Adrenal gland (tissue), 12 donors: ENCODE results near the gene ALKBH8. TPM values are rescaled to one million over a fixed set of nuclear protein-coding genes. Genes with fewer than 3 reads are reported as not detected.
"Not testable (repeated sequence)": the region's sequence is repeated elsewhere in the genome, so short reads cannot be mapped to it uniquely, and the experiment has no call there.

Experiments
- DNase-seq, 7 donors: peaks; one replicate each; pipeline ENCODE4 v3.0.0-alpha.2; 2019 to 2020
- H3K27ac ChIP-seq, 5 donors: fragments of 200-600 bp; sonication (generic) in 4 of 5; 1 replicate in 3 of 5; 2 replicates in 2 of 5; pipeline versions ENCODE4 v1.5.1 to v1.8.0; 2016 to 2020; ENCODE audit warnings: mild to moderate bottlenecking in 1 of 5
- H3K27me3 ChIP-seq: fragments of 200-600 bp; 2 replicates; pipeline ENCODE4 v1.8.0; 2021
- H3K36me3 ChIP-seq, 2 donors: fragments of 200-600 bp; replicated peaks in 1 of 2; 1 replicate in 1 of 2; 2 replicates in 1 of 2; pipeline versions ENCODE4 v1.5.1 to v1.8.0; 2018 to 2022
- H3K4me1 ChIP-seq, 2 donors: fragments of 200-600 bp; replicated peaks in 1 of 2; 1 replicate in 1 of 2; 2 replicates in 1 of 2; pipeline versions ENCODE4 v1.5.1 to v1.8.0; 2018 to 2021
- H3K4me3 ChIP-seq, 4 donors: fragments of 200-600 bp; sonication (generic) in 3 of 4; one replicate each; pipeline ENCODE4 v1.5.1; 2016 to 2018
- H3K9me3 ChIP-seq, 3 donors: fragments of 200-600 bp; sonication (generic) in 1 of 3; replicated peaks in 1 of 3; 1 replicate in 2 of 3; 2 replicates in 1 of 3; pipeline versions ENCODE4 v1.5.1 to v1.8.0; 2016 to 2021
- CTCF ChIP-seq, 6 experiments: fragments of 450-650 bp in 4 of 6; fragments of 200-600 bp in 2 of 6; sonication (generic) in 1 of 6; IDR thresholded peaks; 1 replicate in 5 of 6; 2 replicates in 1 of 6; pipeline versions ENCODE4 v1.5.1 to v1.8.0; 2016 to 2021; ENCODE audit warnings: antibody characterized with exemption in 6 of 6, mild to moderate bottlenecking in 2 of 6, moderate library complexity in 1 of 6
- POLR2A ChIP-seq, 2 donors: fragments of 450-650 bp; IDR thresholded peaks; one replicate each; pipeline ENCODE4 v1.6.1; 2017; ENCODE audit warnings: antibody characterized with exemption in 2 of 2, mild to moderate bottlenecking in 2 of 2, moderate library complexity in 1 of 2
- WGBS, 4 donors: extraction: QIAGEN DNeasy Blood & Tissue Kit in 2 of 4; methylation state at CpG; one replicate each; pipeline versions ENCODE4 v1.1.5 to v1.1.7; 2013 to 2017; 5-methylcytosine and 5-hydroxymethylcytosine counted together
- intact Hi-C, 2 donors: fragments of 100-400 bp; cut with DNase I; formaldehyde crosslinking; loops; one replicate each; pipeline versions ENCODE4 v1.14.1 to v1.15.0; 2022 to 2023
- polyA plus RNA-seq, 3 donors: library from polyadenylated mRNA; stranded (reverse); fragments of 200-250 nt in 2 of 3; fragments of 350-450 nt in 1 of 3; fragmentation: Illumina TruSeq in 1 of 3; extraction: RNeasy Lipid Tissue Mini Kit (QIAGEN cat#74804) in 1 of 3; gene quantifications; one replicate each; pipeline ENCODE4 v1.2.3, GENCODE V29; 2013 to 2014
- total RNA-seq, 9 donors: library from RNA; depleted of rRNA in 4 of 9; stranded (reverse); fragments of >200 nt in 4 of 9; fragments of 120-200 nt in 1 of 9; fragmentation: NEBNext Ultra II Directional in 1 of 9; extraction: Animal tissue kit (Norgen Biotek cat#: 25700) in 1 of 9; gene quantifications; one replicate each; pipeline versions ENCODE4 v1.1.0 to v1.2.4, GENCODE V29; 2013 to 2023
- donor health status: healthy with polysubstance abuse.
- donor health status: Bipolar disorder and iron deficiency.
- donor health status: DM: yes; HTN: yes; CAD: no.
- donor health status: DM: no; HTN: no; CAD: no.
- donor health status: DM: no; HTN: no; CAD: no.
- donor health status: DM: yes; HTN: yes; CAD: no.

ALKBH8 gene
- total and polyA plus RNA-seq, 12 donors: 2.5 to 9.5 (median 5.5) TPM

- peak; percentile 36 to 81 (median 70) for TF ChIP-seq CTCF (IDR thresholded peaks at IDR 0.05)
- intact Hi-C loops: loop anchor here (5.0 kb wide), 1 partner anchor 111 kb away; no protein-coding TSS in a partner anchor
- H3K9me3 ChIP-seq, H3K27ac ChIP-seq, H3K4me1 ChIP-seq, H3K4me3 ChIP-seq, H3K27me3 ChIP-seq, H3K36me3 ChIP-seq: not testable (repeated sequence)
- DNase-seq: peak; percentile 43 to 79 (median 58)
- 17 to 31% (median 23%) methylated on average over 2 of the region's 2 CpGs for WGBS, 4 donors
Measured at GRCh38 chr11:107576497-107577345, 11.2 kb upstream of the ALKBH8 start.

GRCh38 chr11:107573438-107573837 is 7.9 kb upstream of the ALKBH8 start:
- no peak for TF ChIP-seq POLR2A (IDR thresholded peaks at IDR 0.05)
- TF ChIP-seq CTCF (IDR thresholded peaks at IDR 0.05): no peak
- no peak overlapping the region for H3K27ac ChIP-seq
- H3K27me3 ChIP-seq: peaks cover 6% of the 10 kb centered on the region
- no peaks in the 10 kb centered on the region for H3K9me3 ChIP-seq
- H3K4me1 ChIP-seq: no peaks in the 10 kb centered on the region
- 38 to 70% (median 54%) methylated on average over 1 of the region's 1 CpG for WGBS, 4 donors
- no peak for DNase-seq
- H3K36me3 ChIP-seq: no peaks in the 10 kb centered on the region
- intact Hi-C loops: no loop called here
- H3K4me3 ChIP-seq: no peak overlapping the region

GRCh38 chr11:107570015-107570414 is 4.5 kb upstream of the ALKBH8 start:
- 77 to 88% (median 83%) methylated on average over 11 to 12 of the region's 12 CpGs for WGBS, 4 donors
- TF ChIP-seq CTCF (IDR thresholded peaks at IDR 0.05) (no peak), POLR2A (IDR thresholded peaks at IDR 0.05) (no peak)

GRCh38 chr11:107567739-107568335 is 2.3 kb upstream of the ALKBH8 start:
- Histone ChIP-seq H3K4me3 (no peak overlapping the region), H3K9me3 (no peaks in the 10 kb centered on the region), H3K36me3 (no peaks in the 10 kb centered on the region), H3K27me3 (no peaks in the 10 kb centered on the region), H3K27ac (no peak overlapping the region), H3K4me1 (peaks cover 9 to 23% of the 10 kb centered on the region in 2 donors)
- DNase-seq: no peak
- intact Hi-C loops: no loop called here
- TF ChIP-seq CTCF (IDR thresholded peaks at IDR 0.05): no peak
- TF ChIP-seq POLR2A (IDR thresholded peaks at IDR 0.05): no peak
- whole genome bisulfite sequencing, 4 donors: 49 to 56% (median 51%) methylated on average over 5 of the region's 5 CpGs

More at GRCh38 chr11:107570015-107570414, 4.5 kb upstream of the ALKBH8 start:
- Histone ChIP-seq H3K27me3 (peaks cover 6% of the 10 kb centered on the region), H3K9me3 (no peaks in the 10 kb centered on the region), H3K4me3 (no peak overlapping the region), H3K36me3 (no peaks in the 10 kb centered on the region), H3K27ac (no peak overlapping the region), H3K4me1 (peaks cover 0 to 5% of the 10 kb centered on the region in 2 donors)
- intact Hi-C loops: no loop called here
- no peak for DNase-seq
